ENCODE measurements around the gene C1QL4. TPM values are rescaled to one million over a fixed set of nuclear protein-coding genes. Genes with fewer than 3 reads are reported as not detected.

Gene C1QL4
- total RNA-seq, 2 donors from 2014 or later, result 1.3 TPM; not detected in 1

- H3K4me1 ChIP-seq (replicated peaks), result peaks cover 25% of the 10 kb centered on the region
- no peak for DNase-seq (ENCODE audit: low spot score)
- H3K36me3 ChIP-seq, result no peaks in the 10 kb centered on the region
- H3K27me3 ChIP-seq (replicated peaks; ENCODE audit: insufficient read depth), result peaks cover 11% of the 10 kb centered on the region
- H3K9me3 ChIP-seq, result no peaks in the 10 kb centered on the region
- TF ChIP-seq POLR2A (IDR thresholded peaks at IDR 0.05) (no peak), POLR2AphosphoS5 (IDR thresholded peaks at IDR 0.05) (no peak)
- TF ChIP-seq, protein P1, sequence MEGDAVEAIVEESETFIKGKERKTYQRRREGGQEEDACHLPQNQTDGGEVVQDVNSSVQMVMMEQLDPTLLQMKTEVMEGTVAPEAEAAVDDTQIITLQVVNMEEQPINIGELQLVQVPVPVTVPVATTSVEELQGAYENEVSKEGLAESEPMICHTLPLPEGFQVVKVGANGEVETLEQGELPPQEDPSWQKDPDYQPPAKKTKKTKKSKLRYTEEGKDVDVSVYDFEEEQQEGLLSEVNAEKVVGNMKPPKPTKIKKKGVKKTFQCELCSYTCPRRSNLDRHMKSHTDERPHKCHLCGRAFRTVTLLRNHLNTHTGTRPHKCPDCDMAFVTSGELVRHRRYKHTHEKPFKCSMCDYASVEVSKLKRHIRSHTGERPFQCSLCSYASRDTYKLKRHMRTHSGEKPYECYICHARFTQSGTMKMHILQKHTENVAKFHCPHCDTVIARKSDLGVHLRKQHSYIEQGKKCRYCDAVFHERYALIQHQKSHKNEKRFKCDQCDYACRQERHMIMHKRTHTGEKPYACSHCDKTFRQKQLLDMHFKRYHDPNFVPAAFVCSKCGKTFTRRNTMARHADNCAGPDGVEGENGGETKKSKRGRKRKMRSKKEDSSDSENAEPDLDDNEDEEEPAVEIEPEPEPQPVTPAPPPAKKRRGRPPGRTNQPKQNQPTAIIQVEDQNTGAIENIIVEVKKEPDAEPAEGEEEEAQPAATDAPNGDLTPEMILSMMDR (IDR thresholded peaks at IDR 0.05), result no peak
- WGBS, result 99% methylated on average over 5 of the region's 5 CpGs
- H3K27ac ChIP-seq, result no peak overlapping the region
- intact Hi-C loops (cut with DNase I), result no loop called here
- no peak overlapping the region for H3K4me3 ChIP-seq
These were observed 11.8 kb upstream of the C1QL4 start for GRCh38 chr12:49348781-49349180.

DNA sequence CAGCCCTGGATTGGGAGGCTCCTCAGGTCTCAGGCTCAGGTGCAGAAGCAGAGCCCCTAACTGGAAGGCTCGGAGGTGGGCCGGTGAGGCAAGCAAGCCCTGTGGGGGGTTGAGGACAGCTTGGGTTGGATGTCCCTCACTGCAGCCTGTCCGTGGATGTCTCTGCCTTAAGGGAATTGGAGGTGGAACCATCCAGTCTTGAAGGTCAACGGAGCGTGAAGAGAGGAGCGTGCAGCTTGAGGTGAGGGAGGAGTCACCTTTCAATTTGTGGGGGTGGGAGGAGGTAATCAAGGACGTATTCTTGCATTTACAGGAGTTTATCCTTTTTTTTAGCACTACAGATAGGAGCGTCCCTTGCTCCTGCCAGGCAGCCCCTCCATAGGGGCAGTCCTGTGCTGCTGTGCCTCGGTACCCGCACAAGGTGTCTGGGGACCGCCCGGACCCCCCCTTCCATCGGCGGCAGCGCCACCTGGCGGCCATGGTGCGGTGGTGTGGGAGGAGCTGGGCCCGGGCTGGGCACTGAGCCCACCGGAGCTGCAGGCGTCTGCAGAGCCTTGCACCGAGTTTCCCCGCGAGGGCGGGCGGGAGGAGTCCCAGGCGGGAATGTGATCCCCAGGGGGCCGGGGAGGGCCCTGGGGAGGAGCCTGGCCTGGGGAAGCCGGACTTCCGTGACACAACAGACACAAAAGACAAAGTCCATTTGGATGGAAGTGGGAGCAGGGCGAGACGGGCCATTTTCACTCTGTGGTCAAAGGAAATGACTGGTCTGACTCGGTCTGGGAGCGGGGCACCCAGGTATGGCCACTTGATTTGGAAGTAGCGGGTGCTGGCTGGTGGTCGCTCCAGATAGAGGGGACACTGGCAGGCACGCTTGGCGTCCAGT lies 10.6 kb upstream of the C1QL4 start:
- TF ChIP-seq, protein P1 (IDR thresholded peaks at IDR 0.05), result peak; percentile 81 to 90 (median 84)
- TF ChIP-seq POLR2AphosphoS5 (IDR thresholded peaks at IDR 0.05), result peak; percentile 39
- no peak for TF ChIP-seq POLR2A (IDR thresholded peaks at IDR 0.05)
- intact Hi-C loops (cut with DNase I), result no loop called here
- H3K36me3 ChIP-seq, result no peaks in the 10 kb centered on the region
- H3K9me3 ChIP-seq, result no peaks in the 10 kb centered on the region
- peaks cover 11% of the 10 kb centered on the region for H3K27me3 ChIP-seq (replicated peaks; ENCODE audit: insufficient read depth)
- H3K27ac ChIP-seq, result no peak overlapping the region
- H3K4me1 ChIP-seq (replicated peaks), result peaks cover 29% of the 10 kb centered on the region
- H3K4me3 ChIP-seq, result peak overlapping the region; percentile 13 to 29
- 9% methylated on average over 37 of the region's 37 CpGs for WGBS
- peak; percentile 51 for DNase-seq (ENCODE audit: low spot score)

DNA sequence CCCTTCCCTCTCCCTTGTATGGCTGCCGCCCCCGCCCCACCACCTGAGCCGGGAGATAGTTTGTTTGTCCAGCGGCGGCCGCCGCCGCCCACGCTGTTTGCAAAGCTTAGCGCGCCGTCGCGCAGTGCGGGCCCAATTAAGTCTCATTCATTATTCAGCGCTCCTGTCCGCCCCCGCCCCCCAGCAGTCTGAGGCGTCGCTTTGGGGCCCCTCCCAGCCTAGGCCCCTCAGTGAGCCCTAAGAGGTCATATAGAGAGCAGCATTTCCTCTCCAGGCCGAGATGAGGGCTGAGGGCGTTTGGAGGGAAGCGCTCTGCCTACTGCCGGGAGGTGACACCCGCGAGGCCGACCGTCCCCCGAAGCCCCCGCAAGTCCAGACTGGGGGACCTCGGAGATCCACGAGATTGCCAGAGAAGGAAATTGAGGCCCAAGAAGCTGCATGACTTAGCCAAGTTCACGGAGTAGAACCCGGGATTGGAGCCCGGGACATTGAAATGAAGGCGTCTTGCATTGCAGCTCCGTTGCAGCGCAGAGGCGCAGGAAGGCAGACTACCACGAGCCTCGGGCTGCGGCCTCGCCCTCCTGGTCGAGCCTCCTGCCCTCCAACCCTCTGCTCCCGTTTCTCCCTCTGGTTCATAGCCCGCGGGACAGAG lies 9.8 kb upstream of the C1QL4 start, which contains the start of gene DNAJC22:
Gene DNAJC22 (plus strand): TSS at position 230 of the 652 bp plus-strand sequence. CDS start 1,985 bp downstream, outside the sequence.
- no peak within 1 kb of the TSS for H3K27ac ChIP-seq
- peaks cover 29% of the 10 kb centered on the region for H3K4me1 ChIP-seq (replicated peaks)
- peaks cover 11% of the 10 kb centered on the region for H3K27me3 ChIP-seq (replicated peaks; ENCODE audit: insufficient read depth)
- peak within 1 kb of the TSS; percentile 13 to 29 for H3K4me3 ChIP-seq
- WGBS, result 7% methylated on average over 36 of the region's 47 CpGs
- H3K36me3 ChIP-seq, result no peaks in the 10 kb centered on the region
- intact Hi-C loops (cut with DNase I), result no loop called here
- no peak for DNase-seq (ENCODE audit: low spot score)
- no peaks in the 10 kb centered on the region for H3K9me3 ChIP-seq
- TF ChIP-seq POLR2A (IDR thresholded peaks at IDR 0.05) (no peak), POLR2AphosphoS5 (IDR thresholded peaks at IDR 0.05) (no peak)
- TF ChIP-seq, protein P1 (IDR thresholded peaks at IDR 0.05), result no peak

DNA sequence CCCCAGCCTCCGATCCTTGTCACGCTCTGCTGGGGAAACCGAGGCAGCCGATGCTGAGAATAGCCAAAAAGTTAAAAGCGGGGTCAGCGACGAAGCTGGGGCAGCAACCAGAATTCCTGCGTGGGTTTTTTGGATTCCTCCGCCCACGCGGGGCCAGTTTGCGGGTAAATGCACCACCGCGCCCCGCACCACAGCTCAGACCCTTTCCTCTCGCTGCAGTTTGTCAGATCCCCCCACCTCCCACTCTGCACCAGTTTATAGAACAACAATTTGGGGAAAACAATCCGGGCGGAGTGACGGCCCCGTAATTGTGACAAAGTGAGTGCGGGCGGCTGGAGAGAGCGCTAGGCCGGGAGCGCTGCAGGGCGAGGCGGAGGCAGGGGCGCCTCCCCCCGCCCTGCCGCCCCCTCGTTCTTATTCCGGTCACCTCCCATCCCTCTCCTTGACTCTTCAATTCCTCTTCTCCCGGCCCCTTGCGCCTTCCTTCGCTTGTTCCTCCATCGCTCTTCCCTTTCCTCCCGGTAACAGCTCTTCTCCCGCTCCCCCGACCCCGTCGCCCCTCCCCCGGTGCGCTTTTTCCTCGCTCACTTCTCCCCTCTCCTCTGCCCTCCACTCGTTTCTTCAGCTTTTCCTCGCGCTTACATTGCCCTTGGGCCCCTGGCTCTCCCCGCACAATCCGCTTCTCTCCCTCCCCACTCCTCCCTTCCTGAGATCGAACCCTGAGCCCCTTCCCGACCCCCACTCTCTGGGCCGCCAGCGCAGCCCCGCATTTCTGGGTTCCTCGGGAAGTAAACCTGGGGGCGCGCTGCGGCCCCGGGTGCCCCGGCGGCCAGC lies 9.1 kb upstream of the C1QL4 start:
- WGBS, result 4% methylated on average over 60 of the region's 61 CpGs
- no peak for DNase-seq (ENCODE audit: low spot score)
- TF ChIP-seq, protein P1 (IDR thresholded peaks at IDR 0.05), result no peak
- no peak for TF ChIP-seq POLR2AphosphoS5 (IDR thresholded peaks at IDR 0.05)
- no peak for TF ChIP-seq POLR2A (IDR thresholded peaks at IDR 0.05)
- no peaks in the 10 kb centered on the region for H3K36me3 ChIP-seq
- H3K9me3 ChIP-seq, result no peaks in the 10 kb centered on the region
- H3K4me3 ChIP-seq, result peak overlapping the region; percentile 13 to 29
- H3K27me3 ChIP-seq (replicated peaks; ENCODE audit: insufficient read depth), result peaks cover 11% of the 10 kb centered on the region
- H3K27ac ChIP-seq, result no peak overlapping the region
- H3K4me1 ChIP-seq (replicated peaks), result peaks cover 29% of the 10 kb centered on the region
- intact Hi-C loops (cut with DNase I), result no loop called here
